Stimulated activated CD8-positive, alpha-beta memory T cell treated with anti-CD3 and anti-CD28 coated beads, Interleukin-15, amount 100 ng/mL, for 4 hours (primary cell): ENCODE measurements around the gene PHETA1.

ENCODE experiments used
- DNase-seq, 2 donors: peaks; one replicate each; pipeline ENCODE4 v3.0.0-alpha.2; 2020; ENCODE audit warnings: low read depth in 2 of 2

The PHETA1 gene

DNA sequence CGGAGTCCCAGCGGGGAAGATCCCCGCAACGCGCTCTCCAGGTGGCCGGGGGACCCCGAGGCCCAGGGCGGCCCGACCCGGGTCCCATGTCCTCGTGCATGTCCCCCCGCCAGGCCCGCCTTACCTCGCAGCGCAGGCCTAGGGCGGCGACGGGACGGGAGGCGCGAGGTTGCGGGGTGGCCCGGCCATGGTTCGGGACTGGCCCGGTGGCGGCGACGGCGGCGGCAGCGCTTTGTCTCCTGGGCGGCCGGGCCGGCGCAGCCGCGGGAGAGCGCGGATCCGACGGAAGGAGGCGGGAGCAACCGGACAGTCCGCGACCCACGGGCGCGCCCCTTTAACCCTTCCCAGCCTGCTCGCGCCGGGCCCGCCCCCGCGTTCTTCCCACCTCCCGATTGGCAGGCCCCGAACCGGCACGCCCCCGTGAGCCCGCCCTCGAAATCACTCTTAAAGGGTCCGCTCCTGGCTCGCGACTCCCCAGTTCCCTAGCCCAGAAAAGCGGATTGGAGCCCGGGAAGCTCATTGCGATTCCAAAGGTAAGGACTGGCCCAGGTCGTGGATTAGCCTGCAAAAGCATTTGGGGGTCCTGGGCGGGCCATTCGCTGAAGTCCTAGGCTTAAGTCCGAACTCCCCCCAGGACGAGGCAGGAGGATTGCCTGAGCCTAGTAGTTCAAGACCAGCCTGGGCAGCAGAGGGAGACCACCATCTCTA is at the start of gene PHETA1:
Gene PHETA1 (minus strand): TSS at position 308 of the 708 bp plus-strand sequence. CDS start 5,668 bp downstream, outside the sequence.
- DNase-seq = peak; percentile 57 to 60

GRCh38 chr12:111418594-111418880 is 49.6 kb upstream of the PHETA1 start:
- no peak for DNase-seq

GRCh38 chr12:111417784-111418593 is 49.1 kb upstream of the PHETA1 start:
- no peak for DNase-seq

DNA sequence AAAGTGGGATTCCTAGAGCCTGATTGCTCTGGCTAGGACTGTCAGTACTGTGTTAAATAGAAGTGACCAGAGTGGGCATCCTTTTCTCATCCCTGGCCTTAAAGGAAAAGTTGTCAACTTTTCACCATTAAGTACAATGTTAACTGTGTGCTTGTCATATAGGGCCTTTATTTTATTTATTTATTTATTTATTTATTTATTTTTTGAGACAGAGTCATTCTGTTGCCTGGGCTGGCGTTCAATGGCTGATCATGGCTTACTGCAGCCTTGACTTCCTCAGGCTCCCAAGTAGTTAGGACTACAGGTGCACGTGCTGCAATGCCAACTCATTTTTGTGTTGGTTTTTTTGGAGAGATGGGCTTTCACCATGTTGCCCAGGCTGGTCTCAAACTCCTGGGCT is 48.4 kb upstream of the PHETA1 start:
- no peak for DNase-seq

GRCh38 chr12:111414711-111415252 is 45.9 kb upstream of the PHETA1 start:
- DNase-seq = no peak

DNA sequence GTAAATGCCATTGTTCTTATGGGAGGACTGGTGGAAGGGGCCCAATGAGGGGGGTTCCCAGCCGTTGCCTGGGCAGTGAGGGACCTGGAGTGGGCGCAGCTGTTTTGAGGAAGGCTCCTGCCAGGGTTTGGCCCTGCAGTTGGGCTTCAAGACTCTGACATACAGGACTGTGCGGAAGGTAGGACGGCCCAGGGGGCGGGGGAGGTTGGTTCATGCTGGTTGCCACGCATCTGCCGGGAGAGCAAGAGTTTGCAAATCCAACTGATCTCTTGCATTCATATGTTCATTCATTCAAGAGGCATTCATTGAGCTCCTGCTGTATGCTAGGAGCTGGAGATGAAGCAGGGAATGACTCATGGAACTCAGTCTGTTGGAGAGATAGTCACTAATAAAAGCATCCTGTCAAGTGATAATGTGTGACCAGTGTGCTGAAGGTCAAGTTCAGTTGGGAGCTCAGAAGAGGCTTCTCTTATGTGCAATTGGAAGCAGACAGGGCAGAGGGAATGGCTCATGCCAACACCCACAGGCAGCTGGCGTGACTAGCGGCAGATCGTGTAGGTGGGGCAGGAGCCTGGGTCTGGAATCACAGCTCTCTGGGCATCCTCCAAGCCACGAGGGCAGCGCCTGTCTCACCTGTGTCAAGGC is 44.7 kb upstream of the PHETA1 start:
- DNase-seq = no peak

DNA sequence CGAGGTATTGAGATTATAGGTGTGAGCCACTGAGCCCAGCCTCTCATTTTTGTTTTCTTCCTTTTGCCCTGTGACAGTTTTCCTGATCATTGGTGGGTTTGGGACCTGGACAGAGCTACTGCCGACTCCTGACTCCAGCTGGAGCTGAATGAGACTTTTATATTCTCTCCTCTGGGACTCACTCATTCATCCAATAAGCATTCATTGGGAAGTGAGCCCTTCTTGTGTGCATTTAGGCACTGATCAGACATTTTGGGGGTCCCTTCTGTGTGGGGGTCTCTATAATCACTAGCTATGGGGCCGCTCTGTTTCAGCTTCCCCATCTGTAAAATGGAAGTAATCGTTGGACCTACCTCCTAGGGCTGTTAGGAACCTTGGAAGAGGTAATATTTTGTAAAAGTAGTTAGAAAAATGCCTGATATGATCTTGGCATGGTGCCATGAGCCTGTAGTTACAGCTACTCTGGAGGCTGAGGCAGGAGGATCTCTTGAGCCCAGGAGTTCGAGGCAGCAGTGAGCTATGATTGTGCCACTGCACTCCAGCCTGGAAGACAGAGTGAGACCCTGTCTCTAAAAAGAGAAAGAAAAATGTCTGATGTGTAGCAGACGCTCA is 44.0 kb upstream of the PHETA1 start:
- DNase-seq = no peak

DNA sequence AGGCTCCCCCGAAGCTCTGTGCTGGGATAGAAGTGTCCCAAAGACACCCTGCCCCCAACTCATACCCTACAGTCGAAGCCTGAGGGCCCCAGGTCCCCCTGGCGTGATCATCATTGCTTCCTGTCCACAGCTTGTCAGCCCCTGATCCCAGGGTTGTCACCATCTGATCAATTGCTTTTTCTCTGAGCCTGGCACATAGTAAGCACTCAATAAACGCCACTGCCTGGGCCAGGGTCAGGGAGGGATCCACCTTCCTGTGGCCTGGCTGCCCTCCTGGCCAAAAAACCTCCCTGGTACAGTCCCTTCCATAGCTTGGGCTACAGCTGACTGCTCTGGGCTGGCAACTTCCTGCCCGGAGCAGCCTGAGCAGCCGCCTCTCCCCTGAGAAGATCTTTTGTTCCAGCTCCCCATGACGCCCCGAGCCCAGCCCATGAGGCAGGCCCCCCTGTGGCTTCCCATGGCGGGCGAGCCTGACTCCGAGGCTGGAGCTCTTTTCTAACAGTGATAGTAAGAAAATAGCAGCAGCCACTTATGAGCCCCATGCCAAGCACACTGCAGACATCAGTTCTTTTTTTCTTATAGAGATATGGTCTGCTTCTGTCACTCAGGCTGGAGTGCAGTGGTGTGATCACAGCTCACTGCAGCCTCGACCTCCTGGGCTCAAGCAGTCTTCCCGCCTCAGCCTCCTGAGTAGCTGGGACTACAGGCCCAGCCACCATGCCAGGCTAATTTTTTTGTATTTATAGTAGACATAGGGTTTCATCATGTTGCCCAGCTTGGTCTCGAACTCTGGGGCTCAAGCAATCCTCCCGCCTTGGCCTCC is 43.3 kb upstream of the PHETA1 start:
- DNase-seq = no peak

DNA sequence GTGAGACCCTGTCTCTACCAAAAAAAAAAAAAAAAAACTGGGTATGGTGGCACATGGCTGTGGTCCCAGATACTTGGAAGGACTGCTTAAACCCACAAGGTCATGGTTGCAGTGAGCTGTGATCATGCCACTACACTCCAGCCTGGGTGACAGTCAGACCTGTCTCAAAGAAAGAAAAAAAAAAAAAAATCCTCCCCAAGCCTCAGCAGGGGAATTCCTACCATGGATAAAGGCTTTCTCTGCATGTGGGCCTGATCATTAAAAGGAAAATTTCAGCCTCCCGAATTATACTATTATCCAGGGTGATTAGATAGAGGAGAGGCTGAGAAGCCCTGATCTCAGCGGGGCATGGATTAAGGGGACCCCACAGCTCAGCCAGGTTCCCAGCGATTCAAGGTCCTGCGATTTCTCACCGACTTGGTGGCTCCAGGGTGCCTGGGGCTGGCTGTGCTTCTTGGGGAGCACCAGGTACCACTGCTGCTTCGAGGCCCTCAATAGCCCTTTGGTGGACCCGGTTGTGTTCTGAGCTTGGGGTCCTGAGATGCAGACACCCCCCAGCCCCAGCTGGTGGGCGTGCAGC is 42.4 kb upstream of the PHETA1 start:
- no peak for DNase-seq

- DNase-seq = no peak
These were observed 41.7 kb upstream of the PHETA1 start for GRCh38 chr12:111410431-111411184.

GRCh38 chr12:111409780-111410430 is 41.0 kb upstream of the PHETA1 start:
- DNase-seq = no peak

- DNase-seq = no peak
These were observed 40.5 kb upstream of the PHETA1 start for GRCh38 chr12:111409403-111409779.

- DNase-seq = no peak
These were observed 39.9 kb upstream of the PHETA1 start for GRCh38 chr12:111408686-111409402.

DNA sequence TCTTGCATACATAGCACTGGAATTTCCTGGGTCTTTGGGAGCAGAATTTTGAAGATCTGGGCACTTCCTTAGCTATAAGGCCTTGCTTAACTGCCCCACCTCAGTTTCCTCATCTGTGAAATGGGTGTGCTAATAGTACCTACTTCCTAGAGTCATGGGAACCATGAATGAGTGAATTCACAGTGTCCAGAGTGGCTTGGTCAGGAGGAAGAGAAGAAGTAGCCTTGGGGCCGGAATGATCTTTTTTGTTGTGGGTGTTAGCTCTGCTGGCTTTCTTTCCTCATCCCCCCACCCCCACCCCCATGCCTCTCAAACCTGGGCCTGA is 39.2 kb upstream of the PHETA1 start:
- DNase-seq = no peak

DNA sequence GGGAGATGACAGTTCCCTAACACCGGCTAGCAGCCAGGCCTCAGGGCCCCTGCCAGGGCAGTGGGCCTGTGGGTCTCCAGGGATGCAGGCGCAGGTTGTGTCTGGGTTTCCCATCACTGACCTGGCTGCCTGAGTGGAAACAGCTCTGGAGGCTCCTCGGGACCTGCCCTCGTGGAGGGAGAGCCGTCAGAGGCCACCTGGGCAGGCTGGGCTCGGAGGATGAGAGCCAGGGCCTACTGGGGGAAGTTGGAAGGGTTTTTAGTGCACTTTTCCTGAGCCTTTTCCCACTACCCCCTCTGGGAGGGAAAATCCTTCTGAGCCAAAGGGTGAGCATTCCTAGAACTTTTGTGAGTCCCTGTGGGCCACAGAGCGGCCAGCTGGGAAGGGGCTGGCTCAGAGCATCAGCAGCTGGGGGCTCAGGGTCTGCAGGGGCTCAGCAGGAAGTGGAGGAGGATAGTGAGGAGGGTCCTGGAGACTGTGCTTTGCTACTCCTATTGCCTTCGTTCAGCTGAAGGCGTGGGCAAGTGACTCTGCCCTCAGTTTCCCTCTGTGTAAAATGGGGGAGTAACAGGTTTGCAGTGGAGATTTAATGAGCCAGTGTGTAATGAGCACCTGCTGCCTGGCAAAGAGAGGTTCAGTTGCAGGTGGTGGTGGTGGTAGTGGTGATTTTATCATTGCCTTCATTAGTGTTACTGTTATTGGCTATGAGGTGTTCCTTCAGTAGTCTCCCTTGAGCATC is 38.7 kb upstream of the PHETA1 start:
- DNase-seq = no peak

DNA sequence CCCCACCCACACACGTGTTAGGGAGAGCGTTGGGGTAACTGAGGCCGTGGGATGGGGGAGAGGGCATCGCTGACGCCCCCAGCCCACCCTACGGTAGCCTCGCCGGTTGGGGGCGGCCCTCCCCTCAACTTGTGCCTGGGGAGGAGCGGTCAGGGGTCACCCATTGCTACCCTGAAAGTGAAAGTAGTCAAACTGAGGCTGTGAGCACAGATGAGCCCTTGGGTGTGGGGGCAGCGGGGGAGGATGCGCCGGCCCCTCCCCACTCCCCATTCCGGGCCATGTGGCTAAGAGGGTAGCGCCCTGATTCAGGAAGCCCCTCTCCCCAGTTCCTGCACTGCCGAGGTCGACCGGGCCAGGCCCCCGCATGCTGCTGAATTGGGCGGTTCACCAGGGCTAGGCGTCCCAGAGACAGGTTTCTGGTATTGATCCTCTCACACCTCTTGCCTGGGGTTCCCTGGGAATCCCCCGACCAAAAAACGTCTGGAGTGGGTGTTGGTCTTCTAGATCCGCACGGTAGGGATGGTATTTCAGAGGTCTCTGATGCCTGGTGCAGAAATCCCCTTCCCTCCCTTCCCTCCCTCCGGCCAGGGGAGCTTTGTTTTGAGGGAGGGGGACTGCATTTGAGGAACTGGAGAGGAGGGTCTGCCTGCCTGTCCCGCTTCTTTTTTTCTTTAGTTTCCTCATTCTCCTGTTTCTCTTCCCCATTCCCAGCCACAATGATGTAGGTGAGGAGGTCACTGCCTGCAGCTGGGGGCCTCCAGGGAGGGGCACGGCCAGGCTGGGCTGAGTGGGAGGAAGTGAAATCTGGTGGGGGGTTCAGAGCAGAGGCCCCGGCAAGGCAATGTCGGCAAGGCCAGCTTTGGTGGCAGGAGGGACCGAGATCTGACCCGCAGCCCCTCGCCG is 37.8 kb upstream of the PHETA1 start:
- DNase-seq = no peak

GRCh38 chr12:111405859-111406473 is 37.1 kb upstream of the PHETA1 start, which contains the start of gene SH2B3:
Gene SH2B3, plus strand, starts transcription at chr12:111405923. Its CDS starts 12,223 bp downstream, at chr12:111418146.
- peak in 1 of 2 donors; percentile 69 for DNase-seq
